Measurements from ENCODE around the gene PGC. TPM values are rescaled to one million over a fixed set of nuclear protein-coding genes. Genes with fewer than 3 reads are reported as not detected.

The PGC gene
- total RNA-seq, 1 donor from 2014 or later = not detected

GRCh38 chr6:41779788-41780550 lies 32.8 kb upstream of the PGC start, which contains the start of gene FRS3:
Gene FRS3, minus strand, starts transcription at chr6:41779900. Its CDS starts 2,913 bp downstream, at chr6:41776987.
- Mint-ChIP-seq H3K27me3 (peaks cover 8% of the 10 kb centered on the region), H3K36me3 (ENCODE audit: insufficient read depth) (no peaks in the 10 kb centered on the region), H3K9me3 (ENCODE audit: low read depth) (no peaks in the 10 kb centered on the region), H3K4me1 (ENCODE audit: low read depth) (peaks cover 18% of the 10 kb centered on the region), H3K4me3 (ENCODE audit: low read depth) (peak within 1 kb of the TSS; percentile 93), H3K27ac (peak within 1 kb of the TSS; percentile 86)
- DNase-seq (ENCODE audit: low spot score, unreplicated experiment) = peak; percentile 100
- TF ChIP-seq, protein P1, sequence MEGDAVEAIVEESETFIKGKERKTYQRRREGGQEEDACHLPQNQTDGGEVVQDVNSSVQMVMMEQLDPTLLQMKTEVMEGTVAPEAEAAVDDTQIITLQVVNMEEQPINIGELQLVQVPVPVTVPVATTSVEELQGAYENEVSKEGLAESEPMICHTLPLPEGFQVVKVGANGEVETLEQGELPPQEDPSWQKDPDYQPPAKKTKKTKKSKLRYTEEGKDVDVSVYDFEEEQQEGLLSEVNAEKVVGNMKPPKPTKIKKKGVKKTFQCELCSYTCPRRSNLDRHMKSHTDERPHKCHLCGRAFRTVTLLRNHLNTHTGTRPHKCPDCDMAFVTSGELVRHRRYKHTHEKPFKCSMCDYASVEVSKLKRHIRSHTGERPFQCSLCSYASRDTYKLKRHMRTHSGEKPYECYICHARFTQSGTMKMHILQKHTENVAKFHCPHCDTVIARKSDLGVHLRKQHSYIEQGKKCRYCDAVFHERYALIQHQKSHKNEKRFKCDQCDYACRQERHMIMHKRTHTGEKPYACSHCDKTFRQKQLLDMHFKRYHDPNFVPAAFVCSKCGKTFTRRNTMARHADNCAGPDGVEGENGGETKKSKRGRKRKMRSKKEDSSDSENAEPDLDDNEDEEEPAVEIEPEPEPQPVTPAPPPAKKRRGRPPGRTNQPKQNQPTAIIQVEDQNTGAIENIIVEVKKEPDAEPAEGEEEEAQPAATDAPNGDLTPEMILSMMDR (IDR thresholded peaks at IDR 0.05; ENCODE audit: unreplicated experiment) = peak; percentile 94

- peak overlapping the region; percentile 93 for H3K4me3 Mint-ChIP-seq (ENCODE audit: low read depth)
- no peaks in the 10 kb centered on the region for H3K9me3 Mint-ChIP-seq (ENCODE audit: low read depth)
- H3K27me3 Mint-ChIP-seq = peaks cover 8% of the 10 kb centered on the region
- peaks cover 13% of the 10 kb centered on the region for H3K4me1 Mint-ChIP-seq (ENCODE audit: low read depth)
- peak overlapping the region; percentile 80 for H3K27ac Mint-ChIP-seq
- peak; percentile 24 for DNase-seq (ENCODE audit: low spot score, unreplicated experiment)
- H3K36me3 Mint-ChIP-seq (ENCODE audit: insufficient read depth) = peaks cover 1% of the 10 kb centered on the region
- TF ChIP-seq, protein P1 (IDR thresholded peaks at IDR 0.05; ENCODE audit: unreplicated experiment) = no peak
Measured at GRCh38 chr6:41779336-41779735, 32.1 kb upstream of the PGC start.

DNA sequence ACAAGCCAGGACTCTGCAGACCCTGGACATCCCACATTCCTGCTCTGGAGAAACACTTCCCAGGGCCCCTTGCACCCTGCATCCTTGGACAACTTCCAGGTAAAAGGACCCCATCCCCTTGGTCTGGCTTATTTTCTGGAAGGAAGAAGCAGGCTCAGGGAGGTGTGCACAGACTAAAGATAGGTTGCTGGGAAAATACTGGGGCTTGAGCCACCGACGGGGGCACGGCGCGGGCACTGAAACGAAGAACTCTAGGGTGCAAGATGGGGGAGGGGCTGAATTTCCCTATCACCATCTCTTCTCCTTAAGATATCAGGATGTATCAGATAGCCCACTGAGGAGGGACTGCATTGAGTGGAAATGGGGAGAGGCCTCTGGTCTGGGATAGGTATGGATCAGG lies 31.7 kb upstream of the PGC start:
- no peak overlapping the region for H3K27ac Mint-ChIP-seq
- TF ChIP-seq, protein P1 (IDR thresholded peaks at IDR 0.05; ENCODE audit: unreplicated experiment) = no peak
- H3K4me3 Mint-ChIP-seq (ENCODE audit: low read depth) = peak overlapping the region; percentile 93
- H3K9me3 Mint-ChIP-seq (ENCODE audit: low read depth) = no peaks in the 10 kb centered on the region
- no peak for DNase-seq (ENCODE audit: low spot score, unreplicated experiment)
- peaks cover 1% of the 10 kb centered on the region for H3K36me3 Mint-ChIP-seq (ENCODE audit: insufficient read depth)
- peaks cover 8% of the 10 kb centered on the region for H3K27me3 Mint-ChIP-seq
- H3K4me1 Mint-ChIP-seq (ENCODE audit: low read depth) = peaks cover 11% of the 10 kb centered on the region

- Mint-ChIP-seq H3K4me1 (ENCODE audit: low read depth) (peaks cover 11% of the 10 kb centered on the region), H3K9me3 (ENCODE audit: low read depth) (no peaks in the 10 kb centered on the region), H3K4me3 (ENCODE audit: low read depth) (peak overlapping the region; percentile 34)
Measured at GRCh38 chr6:41777551-41778285, 30.5 kb upstream of the PGC start.

More at GRCh38 chr6:41777551-41778285, 30.5 kb upstream of the PGC start:
- TF ChIP-seq, protein P1 (IDR thresholded peaks at IDR 0.05; ENCODE audit: unreplicated experiment) = no peak
- H3K27me3 Mint-ChIP-seq = peaks cover 6% of the 10 kb centered on the region
- H3K27ac Mint-ChIP-seq = no peak overlapping the region
- no peak for DNase-seq (ENCODE audit: low spot score, unreplicated experiment)
- H3K36me3 Mint-ChIP-seq (ENCODE audit: insufficient read depth) = peaks cover 1% of the 10 kb centered on the region

Measured in progenitor cell of endocrine pancreas (in vitro differentiated cells).